ENCODE data around the gene RPS6KL1. TPM values are rescaled to one million over a fixed set of nuclear protein-coding genes. Genes with fewer than 3 reads are reported as not detected.
A peak's percentile ranks its signal among the peaks of the same experiment; 100 is the strongest.

RPS6KL1 gene
- total RNA-seq, 1 donor from 2014 or later: 20.5 TPM

DNA sequence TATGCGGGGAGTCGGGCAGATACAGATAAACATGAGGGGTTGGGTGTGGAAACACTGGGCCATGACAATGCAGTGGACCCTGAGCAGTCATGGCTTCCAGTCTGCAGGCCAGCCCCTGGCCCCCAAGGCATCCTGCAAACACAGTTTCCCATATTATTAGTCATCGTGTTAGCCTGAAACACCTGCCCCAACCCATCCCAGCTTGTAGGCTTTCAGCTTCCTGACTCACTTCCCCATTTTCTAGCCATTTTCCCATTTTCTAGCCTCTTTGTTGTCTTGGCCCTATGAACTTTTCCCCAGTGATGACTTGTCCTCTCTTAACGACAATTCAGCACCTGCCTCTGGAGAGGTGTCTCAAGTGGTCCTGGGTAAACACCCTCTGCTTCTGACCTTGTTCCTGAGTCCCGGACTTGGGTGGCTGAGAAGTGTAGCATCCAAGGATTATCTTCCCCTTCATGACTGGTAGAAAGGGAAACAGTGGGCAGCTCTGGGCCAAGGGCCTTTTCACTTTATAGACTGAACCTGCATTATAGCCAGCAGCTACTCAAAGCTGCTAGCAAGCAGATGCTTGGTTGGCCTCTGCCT is 36.6 kb upstream of the RPS6KL1 start:
- Histone ChIP-seq H3K27me3 (ENCODE audit: low read depth) (no peaks in the 10 kb centered on the region), H3K36me3 (no peaks in the 10 kb centered on the region), H3K4me1 (peaks cover 32% of the 10 kb centered on the region), H3K9me3 (replicated peaks) (no peaks in the 10 kb centered on the region), H3K27ac (replicated peaks) (no peak overlapping the region), H3K4me3 (no peak overlapping the region)
- no peak for TF ChIP-seq CTCF (IDR thresholded peaks at IDR 0.05; ENCODE audit: borderline replicate concordance)
- no peak for DNase-seq
- intact Hi-C loops (cut with micrococcal nuclease): no loop called here

GRCh38 chr14:74956280-74957072 is 33.4 kb upstream of the RPS6KL1 start:
- peaks cover 47% of the 10 kb centered on the region for H3K4me1 ChIP-seq
- intact Hi-C loops (cut with micrococcal nuclease): no loop called here
- no peak for DNase-seq
- H3K27ac ChIP-seq (replicated peaks): no peak overlapping the region
- H3K36me3 ChIP-seq: no peaks in the 10 kb centered on the region
- H3K4me3 ChIP-seq: peak overlapping the region; percentile 77
- H3K27me3 ChIP-seq (ENCODE audit: low read depth): no peaks in the 10 kb centered on the region
- TF ChIP-seq CTCF (IDR thresholded peaks at IDR 0.05; ENCODE audit: borderline replicate concordance): no peak
- no peaks in the 10 kb centered on the region for H3K9me3 ChIP-seq (replicated peaks)

DNA sequence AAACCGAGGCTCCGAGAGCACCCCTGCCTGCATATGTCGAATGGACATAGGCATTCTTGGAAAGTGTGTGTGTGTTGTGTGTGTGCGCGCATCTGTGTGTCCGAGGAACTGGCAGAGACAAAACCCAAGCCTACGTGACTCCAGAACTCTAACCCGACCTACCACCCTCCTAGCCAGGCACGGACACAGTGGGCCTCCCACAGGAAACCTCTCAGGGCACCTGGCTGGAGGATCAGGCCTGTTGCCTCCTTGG is 32.9 kb upstream of the RPS6KL1 start:
- no peaks in the 10 kb centered on the region for H3K27me3 ChIP-seq (ENCODE audit: low read depth)
- no peak for DNase-seq
- peak overlapping the region; percentile 75 for H3K27ac ChIP-seq (replicated peaks)
- H3K36me3 ChIP-seq: no peaks in the 10 kb centered on the region
- H3K9me3 ChIP-seq (replicated peaks): no peaks in the 10 kb centered on the region
- TF ChIP-seq CTCF (IDR thresholded peaks at IDR 0.05; ENCODE audit: borderline replicate concordance): no peak
- intact Hi-C loops (cut with micrococcal nuclease): no loop called here
- H3K4me1 ChIP-seq: peaks cover 52% of the 10 kb centered on the region
- H3K4me3 ChIP-seq: peak overlapping the region; percentile 77

DNA sequence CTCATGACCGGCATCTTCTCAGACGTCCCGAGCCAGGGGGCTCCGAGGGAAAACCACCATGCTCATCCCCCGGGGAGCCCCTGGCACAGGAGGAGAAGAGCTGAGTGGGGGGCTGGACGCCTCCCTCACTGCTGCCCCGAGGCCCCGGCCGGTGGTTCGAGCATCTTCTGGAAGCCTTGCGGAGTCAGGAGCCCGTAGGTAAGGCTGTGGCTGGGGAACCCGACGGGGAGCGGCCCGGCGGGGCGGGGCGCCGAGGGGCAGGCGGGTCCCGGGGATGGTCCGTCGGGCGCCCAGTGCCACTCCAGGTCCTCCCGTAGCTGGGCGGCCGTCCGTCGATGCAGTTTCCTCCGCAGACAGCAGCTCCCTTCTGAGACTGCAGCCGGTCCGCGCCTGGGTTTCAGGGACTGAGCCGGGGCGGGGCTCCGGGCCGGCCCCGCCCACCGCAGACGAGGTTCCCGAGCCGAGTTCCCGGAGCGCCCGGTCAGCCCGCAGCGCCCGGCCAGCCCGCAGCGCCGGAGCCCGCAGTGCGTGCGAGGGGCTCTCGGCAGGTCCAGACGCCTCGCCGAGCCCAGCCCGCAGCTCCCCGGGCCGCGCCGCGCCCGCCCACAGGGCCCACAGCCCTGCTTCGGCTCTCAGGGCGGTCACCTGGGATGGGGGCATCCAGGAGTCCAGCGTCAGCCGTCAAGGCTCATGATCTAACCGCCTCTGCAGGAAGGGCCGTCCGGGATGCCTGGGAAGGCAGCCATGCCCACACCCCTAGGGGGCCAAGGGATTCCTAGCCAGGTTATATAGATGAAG is 32.4 kb upstream of the RPS6KL1 start, which contains the start of gene PGF:
PGF (minus strand) TSS at position 369 of the 798 bp plus-strand sequence; CDS start at position 14, 355 bp downstream.
- Histone ChIP-seq H3K4me1 (peaks cover 58% of the 10 kb centered on the region), H3K4me3 (peak within 1 kb of the TSS; percentile 77), H3K36me3 (no peaks in the 10 kb centered on the region), H3K27me3 (ENCODE audit: low read depth) (no peaks in the 10 kb centered on the region), H3K9me3 (replicated peaks) (no peaks in the 10 kb centered on the region), H3K27ac (replicated peaks) (peak within 1 kb of the TSS; percentile 75)
- TF ChIP-seq CTCF (IDR thresholded peaks at IDR 0.05; ENCODE audit: borderline replicate concordance): no peak
- intact Hi-C loops (cut with micrococcal nuclease): no loop called here
- DNase-seq: peak; percentile 75

- no peak for TF ChIP-seq CTCF (IDR thresholded peaks at IDR 0.05; ENCODE audit: borderline replicate concordance)
- DNase-seq: no peak
- Histone ChIP-seq H3K4me3 (peak overlapping the region; percentile 77), H3K4me1 (peaks cover 63% of the 10 kb centered on the region), H3K36me3 (no peaks in the 10 kb centered on the region), H3K27me3 (ENCODE audit: low read depth) (no peaks in the 10 kb centered on the region), H3K27ac (replicated peaks) (peak overlapping the region; percentile 75), H3K9me3 (replicated peaks) (no peaks in the 10 kb centered on the region)
- intact Hi-C loops (cut with micrococcal nuclease): no loop called here
Measured at GRCh38 chr14:74954947-74955228, 31.8 kb upstream of the RPS6KL1 start.

Measured in left ventricle myocardium inferior (tissue), 1 donor.